GM21576 (cell line): Measurements from ENCODE around the gene LETMD1.
"Not testable (repeated sequence)": the region's sequence is repeated elsewhere in the genome, so short reads cannot be mapped to it uniquely, and the experiment has no call there.

Source experiments
- ATAC-seq: cut with Tn5 transposase; IDR thresholded peaks from one replicate; pipeline ENCODE4 v1.9.1; 2021; ENCODE audit warnings: mild to moderate bottlenecking, moderate library complexity; ENCODE audit not compliant: unreplicated experiment

Gene LETMD1

DNA sequence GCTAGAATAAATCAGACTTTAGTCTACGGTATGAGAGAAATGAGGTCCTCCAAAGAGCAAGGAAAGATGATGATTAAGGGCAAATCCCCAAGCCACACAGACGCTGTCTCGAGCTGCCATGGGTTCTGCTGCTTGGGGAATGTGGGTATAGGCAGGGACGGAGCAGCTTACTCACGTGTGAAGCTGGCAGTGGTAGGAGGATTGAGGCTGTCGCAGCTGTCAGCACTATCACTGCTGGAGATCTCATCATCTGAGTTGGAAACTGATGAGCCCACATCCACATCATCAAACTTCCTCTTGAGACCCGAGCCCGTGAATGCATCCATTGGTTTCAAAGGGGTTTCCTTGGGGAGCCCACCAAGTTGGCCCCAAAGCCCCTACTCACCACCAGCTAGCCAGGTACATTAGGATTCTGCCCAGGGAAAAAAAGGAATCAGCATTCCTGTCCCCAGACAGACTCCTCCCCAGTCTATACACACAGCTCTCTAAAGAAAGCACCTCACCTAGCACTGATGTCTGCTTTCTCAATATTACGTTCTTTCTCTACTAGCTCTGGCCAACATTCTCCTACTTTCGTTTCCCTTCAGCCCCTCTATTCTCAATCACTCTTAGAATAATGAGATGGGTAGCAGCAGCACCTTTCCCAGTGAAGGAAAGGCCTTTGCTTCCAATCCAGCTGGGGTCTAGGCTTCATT lies 28.3 kb downstream of the LETMD1 start:
- no peak for ATAC-seq

DNA sequence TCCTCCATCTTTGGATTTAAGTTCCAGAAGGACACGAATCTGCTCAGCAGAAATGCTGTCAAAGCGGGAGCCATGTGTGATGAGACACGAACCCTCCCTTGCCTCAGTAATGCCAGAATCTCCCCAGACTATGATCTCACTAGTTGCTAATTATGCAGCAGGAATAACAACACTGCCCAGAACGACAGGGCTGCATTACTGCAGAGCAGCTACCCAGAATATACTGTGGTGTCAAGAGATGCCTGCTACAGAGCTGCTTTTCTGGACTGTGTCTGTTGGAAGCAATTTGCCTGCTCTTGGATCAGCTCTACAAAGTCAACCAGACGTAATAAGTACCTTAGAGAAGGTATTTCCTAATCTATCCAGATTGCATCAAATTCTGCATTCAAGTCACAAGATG lies 29.8 kb downstream of the LETMD1 start:
- no peak for ATAC-seq

DNA sequence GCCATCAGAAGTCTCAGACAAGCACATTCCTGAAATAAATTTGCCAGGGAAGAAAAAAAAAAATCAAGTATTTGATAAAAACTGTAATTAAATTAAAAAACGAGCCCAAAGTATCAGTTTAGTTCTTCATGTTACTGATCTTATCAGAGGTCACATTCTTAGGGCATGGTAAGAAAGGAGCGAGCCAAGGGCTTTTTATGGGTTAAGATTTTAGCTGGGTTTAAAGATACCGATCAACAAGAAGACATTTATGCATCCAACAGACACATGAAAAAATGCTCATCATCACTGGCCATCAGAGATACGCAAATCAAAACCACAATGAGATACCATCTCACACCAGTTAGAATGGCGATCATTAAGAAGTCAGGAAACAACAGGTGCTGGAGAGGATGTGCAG lies 30.2 kb downstream of the LETMD1 start:
- ATAC-seq, result not testable (repeated sequence)

DNA sequence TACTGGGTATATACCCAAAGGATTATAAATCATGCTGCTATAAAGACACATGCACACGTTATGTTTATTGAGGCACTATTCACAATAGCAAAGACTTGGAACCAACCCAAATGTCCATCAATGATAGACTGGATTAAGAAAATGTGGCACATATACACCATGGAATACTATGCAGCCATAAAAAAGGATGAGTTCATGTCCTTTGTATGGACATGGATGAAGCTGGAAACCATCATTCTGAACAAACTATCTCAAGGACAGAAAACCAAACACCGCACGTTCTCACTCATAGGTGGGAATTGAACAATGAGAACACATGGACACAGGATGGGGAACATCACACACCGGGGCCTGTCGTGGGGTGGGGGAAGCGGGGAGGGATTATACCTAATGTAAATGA lies 30.7 kb downstream of the LETMD1 start:
- ATAC-seq, result not testable (repeated sequence)

DNA sequence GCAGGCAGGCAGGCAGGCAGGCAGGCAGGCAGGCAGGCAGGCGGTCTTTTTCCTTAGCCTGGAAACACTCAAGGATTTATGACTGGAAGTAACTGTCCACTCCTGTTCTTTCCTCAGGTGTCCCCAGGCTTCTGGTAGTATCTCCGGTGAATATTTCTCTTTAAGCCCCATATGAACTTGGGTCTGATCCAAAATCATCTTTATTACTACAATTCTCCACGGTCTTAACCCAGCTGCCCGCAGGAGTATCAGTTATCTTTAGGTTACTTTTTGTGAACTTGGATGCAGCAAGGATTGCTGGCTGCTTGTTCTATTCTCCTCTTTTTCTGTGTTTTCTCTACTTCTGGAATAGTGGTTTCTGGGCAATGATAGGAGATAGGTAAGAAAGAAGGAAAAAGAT lies 32.0 kb downstream of the LETMD1 start:
- ATAC-seq, result no peak

DNA sequence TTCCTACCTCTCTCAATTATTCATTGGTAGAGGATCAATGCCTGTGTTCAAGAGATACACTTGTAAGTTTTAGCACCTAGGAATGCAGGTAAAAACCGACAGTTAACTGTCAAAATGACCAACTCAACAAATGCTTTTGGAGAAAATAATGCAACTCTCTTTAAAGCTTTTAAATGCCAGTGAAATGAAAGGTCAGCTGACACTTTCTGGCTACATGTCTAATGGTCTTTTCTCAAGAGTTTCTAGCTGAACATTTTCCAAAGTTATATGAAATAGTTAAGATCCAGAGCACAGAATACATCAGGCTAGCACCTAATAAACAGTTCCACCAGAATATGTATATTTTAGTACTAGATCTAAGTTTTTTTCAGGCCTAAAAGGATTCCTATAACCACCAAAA lies 33.3 kb downstream of the LETMD1 start:
- no peak for ATAC-seq

DNA sequence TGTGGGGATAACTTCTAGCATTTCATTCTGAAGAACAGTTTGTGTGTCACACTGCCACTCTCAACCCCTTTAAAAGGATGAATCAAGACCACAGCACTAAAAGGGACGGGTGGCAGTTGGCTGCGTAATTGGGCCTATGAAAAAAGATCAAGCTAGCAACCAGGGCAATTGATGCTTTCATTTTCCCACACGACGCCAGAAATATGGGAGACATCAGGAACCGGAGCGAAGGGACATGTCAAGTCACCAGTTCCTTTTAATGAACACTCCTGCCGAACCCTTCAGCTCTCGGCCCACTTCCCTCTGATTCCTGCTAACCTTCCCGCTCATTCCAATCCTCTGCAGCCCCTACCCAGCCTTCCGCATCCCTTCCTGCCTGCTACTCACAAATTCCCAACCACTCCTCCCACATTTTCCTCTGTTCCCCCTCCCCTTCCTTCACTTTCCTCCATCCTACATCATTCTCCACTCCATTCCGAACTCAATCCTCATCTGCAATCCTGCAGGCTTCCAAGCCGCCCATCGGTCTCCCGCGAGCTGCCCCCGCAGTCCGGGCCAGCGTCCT lies 34.5 kb downstream of the LETMD1 start:
- ATAC-seq, result no peak

DNA sequence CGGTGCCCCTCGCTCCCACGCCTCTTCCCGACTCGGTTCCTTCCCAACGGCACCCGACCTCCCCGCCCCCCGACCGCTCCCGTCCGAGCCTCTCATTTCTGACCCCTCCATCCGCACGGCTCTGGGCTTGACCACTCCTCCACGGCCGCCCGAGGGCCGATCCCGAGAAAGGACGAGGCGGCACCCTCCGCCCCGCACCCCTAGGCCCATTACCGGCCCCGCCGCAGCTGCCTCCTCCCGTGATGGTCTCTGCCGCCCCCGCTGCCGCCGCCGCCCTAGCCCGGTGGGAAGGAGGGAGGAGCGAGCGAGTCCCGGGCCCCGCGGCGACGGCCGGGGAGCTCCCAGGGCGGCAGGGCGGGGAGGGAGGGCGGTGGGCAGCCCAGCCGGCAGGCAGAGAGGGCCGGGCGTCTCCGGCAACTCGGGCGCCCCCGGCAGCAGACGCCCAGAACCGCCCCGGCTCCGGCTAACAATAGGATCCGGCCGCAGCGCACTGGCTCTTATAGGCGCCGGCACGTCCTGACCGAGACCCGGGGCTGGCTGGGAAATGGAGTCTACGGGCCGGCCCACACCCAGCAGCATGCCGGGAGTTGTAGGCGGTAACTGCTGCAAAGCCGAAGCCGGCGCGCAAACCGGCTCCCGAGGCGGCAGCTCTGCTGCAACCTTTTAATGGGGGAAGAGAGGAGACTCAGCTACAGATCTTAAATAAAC lies 35.2 kb downstream of the LETMD1 start, which contains the start of gene CSRNP2:
CSRNP2 (minus strand) TSS at position 471 of the 708 bp plus-strand sequence. CDS start 7,035 bp downstream, outside the sequence.
- peak; percentile 97 for ATAC-seq

DNA sequence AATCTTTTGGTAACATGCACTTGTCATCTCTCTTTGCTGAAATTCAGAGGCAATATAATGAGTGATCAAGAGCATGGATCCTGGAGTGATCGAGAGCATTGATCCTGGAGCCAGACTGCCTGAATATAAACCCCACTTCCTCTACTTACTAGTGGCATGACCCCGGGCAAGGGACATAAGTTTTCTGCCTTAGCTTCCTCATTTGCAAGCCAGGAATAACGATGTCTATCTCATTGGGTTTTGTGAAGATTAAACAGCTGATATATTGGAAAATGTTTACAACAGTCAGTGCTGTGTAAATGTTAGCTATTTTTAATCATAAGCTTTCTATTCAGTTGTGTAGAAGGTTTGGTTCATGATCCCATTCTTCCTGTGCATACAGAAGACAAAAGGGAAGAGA lies 37.6 kb downstream of the LETMD1 start:
- no peak for ATAC-seq

DNA sequence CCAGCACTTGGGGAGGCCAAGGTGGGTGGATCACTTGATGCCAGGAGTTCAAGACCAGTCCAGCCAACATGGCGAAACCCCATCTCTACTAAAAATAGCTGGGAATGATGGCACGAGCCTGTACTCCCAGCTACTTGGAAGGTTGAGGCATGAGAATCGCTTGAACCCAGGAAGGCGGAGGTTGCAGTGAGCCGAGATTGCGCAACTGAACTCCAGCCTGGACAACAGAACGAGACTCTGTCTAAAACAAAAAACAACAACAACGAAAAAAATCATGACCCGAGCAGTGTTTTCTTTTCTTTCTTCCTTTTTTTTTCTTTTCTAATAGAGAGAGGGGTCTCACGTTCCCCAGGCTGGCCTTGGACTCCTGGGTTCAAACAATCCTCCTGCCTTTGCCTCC lies 38.8 kb downstream of the LETMD1 start:
- ATAC-seq, result no peak

DNA sequence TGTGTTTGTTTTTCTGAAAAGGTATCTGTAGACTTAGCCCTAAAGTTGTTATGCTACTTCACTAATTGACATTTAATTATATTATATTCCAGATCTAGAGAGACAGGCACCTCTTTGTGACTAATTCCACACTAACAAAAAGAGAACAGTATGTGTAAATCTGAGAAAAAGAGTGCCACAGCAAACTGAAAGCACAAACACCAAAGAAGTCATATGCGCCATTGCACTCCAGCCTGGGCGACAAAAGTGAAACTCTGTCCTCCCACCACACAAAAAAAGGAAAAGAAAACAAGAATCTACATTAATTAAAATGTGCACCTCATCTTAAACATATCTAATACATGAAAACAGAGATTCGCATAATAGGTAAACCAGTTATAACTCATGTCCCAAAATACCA lies 39.7 kb downstream of the LETMD1 start:
- ATAC-seq, result no peak

DNA sequence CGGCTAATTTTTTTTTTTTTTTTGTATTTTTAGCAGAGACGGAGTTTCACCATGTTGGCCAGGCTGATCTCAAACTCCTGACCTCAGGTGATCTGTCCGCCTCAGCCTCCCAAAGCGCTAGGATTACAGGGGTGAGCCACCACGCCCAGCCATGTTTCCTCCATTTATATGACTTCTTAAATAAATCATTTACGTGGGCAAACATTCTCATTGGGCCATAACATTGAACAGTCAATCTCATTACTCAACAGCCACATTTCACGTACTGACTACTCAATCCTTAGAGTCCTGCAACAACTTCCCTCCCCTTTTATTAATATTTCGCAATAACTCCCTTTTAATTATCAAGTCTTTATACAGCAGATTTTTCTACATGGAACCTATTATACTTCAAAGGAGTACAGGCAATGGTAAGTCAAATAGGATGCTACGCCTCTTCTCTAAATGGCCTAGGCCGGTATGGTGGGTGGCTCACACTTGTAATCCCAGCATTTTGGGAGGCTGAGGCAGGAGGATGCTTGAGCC lies 42.6 kb downstream of the LETMD1 start:
- ATAC-seq, result no peak

DNA sequence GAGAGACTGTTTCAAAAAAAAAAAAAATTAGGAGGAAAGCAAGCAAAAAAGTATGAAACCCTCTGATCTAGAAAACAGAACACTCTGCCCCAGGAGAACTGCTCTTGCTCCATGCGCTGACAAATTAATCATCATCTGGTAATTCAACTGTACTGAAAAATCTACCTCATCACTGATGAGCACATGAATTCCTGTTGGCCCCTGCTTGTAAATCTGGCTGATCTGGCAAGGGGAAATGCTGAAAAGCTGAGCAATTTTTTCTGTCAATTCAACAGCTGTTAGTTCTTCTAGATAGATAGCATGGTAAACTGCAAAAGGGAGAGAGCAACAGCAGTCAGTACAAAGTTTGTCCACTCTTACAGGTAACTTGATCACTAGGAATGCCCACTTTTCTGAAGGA lies 50.5 kb downstream of the LETMD1 start:
- no peak for ATAC-seq

DNA sequence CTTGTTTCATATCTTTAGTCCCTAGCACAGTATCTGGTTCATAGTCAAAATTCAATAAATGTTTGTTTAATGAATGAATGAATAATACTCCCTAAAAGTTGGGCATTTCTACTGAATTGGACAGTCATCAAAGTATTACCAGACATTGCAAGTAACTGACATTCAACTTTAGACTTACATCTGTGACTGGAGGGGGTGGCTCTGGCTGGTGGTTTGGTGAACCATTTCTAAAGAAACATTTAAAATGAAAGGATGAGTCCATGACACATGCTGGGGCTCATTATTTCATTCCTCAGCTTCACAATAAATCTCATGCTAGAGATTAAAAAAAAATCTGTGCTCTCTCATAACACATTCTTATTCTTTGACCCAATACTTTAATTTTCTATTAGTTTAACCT lies 55.9 kb downstream of the LETMD1 start:
- no peak for ATAC-seq

DNA sequence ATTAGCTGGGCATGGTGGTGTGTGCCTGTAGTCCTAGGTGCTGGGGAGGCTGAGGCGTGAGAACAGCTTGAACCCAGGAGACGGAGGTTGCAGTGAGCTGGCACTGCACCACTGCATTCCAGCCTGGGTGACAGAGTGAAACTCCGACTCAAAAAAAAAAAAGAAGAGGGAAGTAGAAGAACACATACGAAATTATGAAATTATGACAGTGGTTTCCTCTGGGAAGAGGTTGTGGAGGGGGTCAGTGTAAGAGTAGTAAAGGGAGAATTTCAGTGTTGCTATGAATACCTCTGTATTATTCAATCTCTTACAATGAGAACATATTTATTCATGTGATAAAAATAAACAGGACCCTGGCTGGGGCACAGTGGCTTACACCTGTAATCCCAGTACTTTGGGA lies 60.0 kb downstream of the LETMD1 start:
- ATAC-seq, result no peak
